GM23338 (cell line): Measurements from ENCODE around the gene STARD3. TPM values are rescaled to one million over a fixed set of nuclear protein-coding genes. Genes with fewer than 3 reads are reported as not detected.

Experiments
- ATAC-seq: fragments of 200-7000 bp; cut with Tn5 transposase; 3 replicates; pipeline ENCODE4 v1.9.1; 2020
- DNase-seq: peaks from one replicate; pipeline ENCODE4 v3.0.0-alpha.2; 2015; ENCODE audit warnings: low spot score
- H2AFZ ChIP-seq: fragments of 200-600 bp; sonication (generic); 2 replicates; pipeline ENCODE4 v1.8.0; 2016; ENCODE audit warnings: antibody characterized with exemption, mild to moderate bottlenecking, moderate library complexity
- H3F3A ChIP-seq: fragments of 200-600 bp; sonication (generic); replicated peaks from 2 replicates; pipeline ENCODE4 v1.8.0; 2017; ENCODE audit warnings: antibody characterized with exemption, mixed run types, low read depth
- H3K27ac ChIP-seq: fragments of 200-600 bp; sonication (generic); 2 replicates; pipeline ENCODE4 v1.6.1; 2016; ENCODE audit warnings: low read depth
- H3K27me3 ChIP-seq: fragments of 200-600 bp; sonication (generic); 2 replicates; pipeline ENCODE4 v1.8.0; 2016; ENCODE audit warnings: mild to moderate bottlenecking, mixed run types, moderate library complexity; ENCODE audit not compliant: insufficient read depth
- H3K36me3 ChIP-seq: fragments of 200-600 bp; sonication (generic); 2 replicates; pipeline ENCODE4 v1.8.0; 2016; ENCODE audit warnings: mild to moderate bottlenecking; ENCODE audit not compliant: insufficient read depth
- H3K4me1 ChIP-seq: fragments of 200-600 bp; sonication (generic); 2 replicates; pipeline ENCODE4 v1.8.0; 2016; ENCODE audit warnings: mild to moderate bottlenecking, moderate library complexity; ENCODE audit not compliant: insufficient read depth
- H3K4me2 ChIP-seq: fragments of 200-600 bp; sonication (generic); 2 replicates; pipeline ENCODE4 v1.7.1; 2017; ENCODE audit warnings: mixed run types
- H3K4me3 ChIP-seq: fragments of 200-600 bp; sonication (generic); 2 replicates; pipeline ENCODE4 v1.6.1; 2016; ENCODE audit warnings: mixed run types
- H3K79me2 ChIP-seq: fragments of 200-600 bp; sonication (generic); replicated peaks from 2 replicates; pipeline ENCODE4 v1.8.0; 2017; ENCODE audit warnings: mild to moderate bottlenecking; ENCODE audit not compliant: insufficient read depth
- H3K9me2 ChIP-seq: fragments of 200-600 bp; sonication (generic); 2 replicates; pipeline ENCODE4 v1.8.0; 2017; ENCODE audit not compliant: insufficient read depth
- H4K20me1 ChIP-seq: fragments of 200-600 bp; sonication (generic); replicated peaks from 2 replicates; pipeline ENCODE4 v1.8.0; 2017; ENCODE audit warnings: mild to moderate bottlenecking; ENCODE audit not compliant: insufficient read depth
- H3K27ac Mint-ChIP-seq: 2 replicates; pipeline ENCODE4 v1.8.0; 2020; ENCODE audit warnings: inconsistent platforms, mild to moderate bottlenecking, moderate library complexity, mixed read lengths
- H3K27me3 Mint-ChIP-seq: 3 replicates; pipeline ENCODE4 v1.8.0; 2022; ENCODE audit warnings: low read depth, mild to moderate bottlenecking, moderate library complexity, mixed read lengths, inconsistent platforms; ENCODE audit not compliant: insufficient read depth, poor library complexity
- H3K36me3 Mint-ChIP-seq: 3 replicates; pipeline ENCODE4 v1.8.0; 2021; ENCODE audit warnings: low read depth, mild to moderate bottlenecking, inconsistent platforms, moderate library complexity, mixed read lengths
- H3K4me1 Mint-ChIP-seq: 3 replicates; pipeline ENCODE4 v1.8.0; 2020; ENCODE audit warnings: mild to moderate bottlenecking, inconsistent platforms, mixed read lengths
- H3K4me3 Mint-ChIP-seq: 3 replicates; pipeline ENCODE4 v1.8.0; 2021; ENCODE audit warnings: moderate library complexity, mild to moderate bottlenecking, inconsistent platforms, mixed read lengths
- H3K9me3 Mint-ChIP-seq: 3 replicates; pipeline ENCODE4 v1.8.0; 2020; ENCODE audit warnings: moderate library complexity, mild to moderate bottlenecking, inconsistent platforms, mixed read lengths
- CREB1 ChIP-seq: fragments of 250-450 bp; sonication (Bioruptor Pico); IDR thresholded peaks from 2 replicates; pipeline ENCODE4 v1.5.0; 2020; ENCODE audit warnings: low read depth, mild to moderate bottlenecking, moderate library complexity
- EZH2 ChIP-seq: fragments of 200-600 bp; sonication (generic); IDR thresholded peaks from one replicate; pipeline ENCODE4 v1.8.0; 2017; ENCODE audit warnings: antibody characterized with exemption, mild to moderate bottlenecking, low read depth; ENCODE audit not compliant: unreplicated experiment
- EZH2phosphoT487 ChIP-seq: fragments of 200-600 bp; sonication (generic); IDR thresholded peaks from one replicate; pipeline ENCODE4 v1.8.1; 2018; ENCODE audit warnings: antibody characterized with exemption; ENCODE audit not compliant: unreplicated experiment
- JUNB ChIP-seq: IDR thresholded peaks from one replicate; pipeline ENCODE4 v1.6.1; 2016; ENCODE audit warnings: antibody characterized with exemption; ENCODE audit not compliant: unreplicated experiment
- NANOG ChIP-seq: IDR thresholded peaks from 2 replicates; pipeline ENCODE4 v1.6.1; 2016; ENCODE audit warnings: antibody characterized with exemption, borderline replicate concordance
- POLR2AphosphoS5 ChIP-seq: IDR thresholded peaks from 2 replicates; pipeline ENCODE4 v1.6.1; 2016; ENCODE audit warnings: antibody characterized with exemption, low read depth
- STAT1 ChIP-seq: IDR thresholded peaks from one replicate; pipeline ENCODE4 v1.6.1; 2016; ENCODE audit warnings: antibody characterized with exemption; ENCODE audit not compliant: unreplicated experiment
- ZNF114 ChIP-seq: fragments of 250-450 bp; sonication (Bioruptor Pico); IDR thresholded peaks from 2 replicates; pipeline ENCODE4 v1.5.0; 2020; ENCODE audit warnings: mild to moderate bottlenecking, moderate library complexity
- ZNF331 ChIP-seq: fragments of 250-450 bp; sonication (Bioruptor Pico); IDR thresholded peaks from 2 replicates; pipeline ENCODE4 v1.5.0; 2020; ENCODE audit warnings: low read depth, mild to moderate bottlenecking, moderate library complexity
- polyA plus RNA-seq: library from polyadenylated mRNA; unstranded; fragments of >200 nt; fragmentation: Nextera tagmentation; extraction: Ambion mirVana; gene quantifications from 2 replicates; pipeline ENCODE4 v1.2.1, GENCODE V29; 2016
- total RNA-seq: library from RNA; depleted of rRNA; stranded (reverse); fragments of >200 nt; shearing (Covaris generic); gene quantifications from 2 replicates; pipeline ENCODE4 v1.2.3, GENCODE V29; 2014
- TF ChIP-seq, protein P1 (sequence below), 2 experiments: fragments of 200-600 bp in 1 of 2; sonication (generic) in 1 of 2; conservative IDR thresholded peaks; 2 replicates each; pipeline versions ENCODE4 v1.5.1 to v1.6.1; 2016 to 2017; ENCODE audit warnings: antibody characterized with exemption in 2 of 2, low read depth in 2 of 2, mild to moderate bottlenecking in 2 of 2, moderate library complexity in 1 of 2
- TF ChIP-seq, protein P2 (sequence below): IDR thresholded peaks from one replicate; pipeline ENCODE4 v1.6.1; 2018; ENCODE audit warnings: antibody characterized with exemption; ENCODE audit not compliant: unreplicated experiment
- TF ChIP-seq, protein P3 (sequence below): fragments of 250-450 bp; sonication (Bioruptor Pico); IDR thresholded peaks from 2 replicates; pipeline ENCODE4 v1.5.0; 2020; ENCODE audit warnings: mild to moderate bottlenecking, moderate library complexity
- TF ChIP-seq, protein P4 (sequence below): IDR thresholded peaks from 2 replicates; pipeline ENCODE4 v1.6.1; 2016; ENCODE audit warnings: antibody characterized with exemption

Gene STARD3
- total and polyA plus RNA-seq, 2 experiments from 2014 or later, result 26.4 to 53.3 TPM

DNA sequence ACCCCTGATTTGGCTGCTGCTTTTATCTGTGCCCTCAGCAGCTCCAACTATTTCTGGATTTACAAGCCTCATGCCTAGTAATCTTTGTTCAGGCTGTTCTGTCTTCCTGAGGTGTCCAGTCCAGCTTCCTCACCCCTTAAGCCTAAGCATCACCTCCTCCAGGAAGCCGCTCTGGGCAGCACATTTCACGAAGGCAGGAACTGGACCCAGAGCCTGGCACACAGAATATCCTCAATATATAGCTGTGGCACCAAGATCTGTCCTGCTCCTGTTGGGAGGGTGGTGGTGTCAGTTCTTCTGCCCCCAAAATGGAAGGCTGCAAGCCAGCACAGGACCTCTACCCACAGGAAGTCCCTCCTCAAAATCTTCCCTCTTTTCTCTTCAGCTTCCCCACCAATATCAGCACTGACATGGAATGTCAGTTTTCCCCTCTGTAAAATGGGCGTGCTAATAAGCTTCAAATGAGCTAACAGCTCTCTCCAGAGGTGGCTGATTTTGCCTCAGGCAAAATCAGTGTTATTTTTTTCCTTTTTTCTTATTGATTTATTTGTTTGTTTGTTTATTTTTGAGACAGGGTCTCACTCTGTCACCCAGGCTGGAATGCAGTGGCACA, 22.3 kb upstream of the STARD3 start:
- Mint-ChIP-seq H3K4me3 (no peak overlapping the region; the same call in 2 of the 3 replicates), H3K4me1 (peaks cover 8% of the 10 kb centered on the region), H3K36me3 (no peaks in the 10 kb centered on the region; the same call in 2 of the 3 replicates), H3K27ac (no peak overlapping the region), H3K27me3 (peaks cover 72% of the 10 kb centered on the region), H3K9me3 (no peaks in the 10 kb centered on the region; the same call in 2 of the 3 replicates)
- peaks cover 90% of the 10 kb centered on the region for H3K27me3 ChIP-seq
- TF ChIP-seq STAT1 (no peak), ZNF331 (CRISPR knock-in tag) (no peak), JUNB (no peak), CREB1 (no peak), EZH2 (no peak), POLR2AphosphoS5 (no peak), ZNF114 (CRISPR knock-in tag) (no peak), NANOG (no peak), EZH2phosphoT487 (no peak)
- TF ChIP-seq, protein P1, sequence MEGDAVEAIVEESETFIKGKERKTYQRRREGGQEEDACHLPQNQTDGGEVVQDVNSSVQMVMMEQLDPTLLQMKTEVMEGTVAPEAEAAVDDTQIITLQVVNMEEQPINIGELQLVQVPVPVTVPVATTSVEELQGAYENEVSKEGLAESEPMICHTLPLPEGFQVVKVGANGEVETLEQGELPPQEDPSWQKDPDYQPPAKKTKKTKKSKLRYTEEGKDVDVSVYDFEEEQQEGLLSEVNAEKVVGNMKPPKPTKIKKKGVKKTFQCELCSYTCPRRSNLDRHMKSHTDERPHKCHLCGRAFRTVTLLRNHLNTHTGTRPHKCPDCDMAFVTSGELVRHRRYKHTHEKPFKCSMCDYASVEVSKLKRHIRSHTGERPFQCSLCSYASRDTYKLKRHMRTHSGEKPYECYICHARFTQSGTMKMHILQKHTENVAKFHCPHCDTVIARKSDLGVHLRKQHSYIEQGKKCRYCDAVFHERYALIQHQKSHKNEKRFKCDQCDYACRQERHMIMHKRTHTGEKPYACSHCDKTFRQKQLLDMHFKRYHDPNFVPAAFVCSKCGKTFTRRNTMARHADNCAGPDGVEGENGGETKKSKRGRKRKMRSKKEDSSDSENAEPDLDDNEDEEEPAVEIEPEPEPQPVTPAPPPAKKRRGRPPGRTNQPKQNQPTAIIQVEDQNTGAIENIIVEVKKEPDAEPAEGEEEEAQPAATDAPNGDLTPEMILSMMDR (conservative IDR thresholded peaks at IDR 0.05; ENCODE audit: low read depth in 2 of 2), result no peak
- TF ChIP-seq, protein P2, sequence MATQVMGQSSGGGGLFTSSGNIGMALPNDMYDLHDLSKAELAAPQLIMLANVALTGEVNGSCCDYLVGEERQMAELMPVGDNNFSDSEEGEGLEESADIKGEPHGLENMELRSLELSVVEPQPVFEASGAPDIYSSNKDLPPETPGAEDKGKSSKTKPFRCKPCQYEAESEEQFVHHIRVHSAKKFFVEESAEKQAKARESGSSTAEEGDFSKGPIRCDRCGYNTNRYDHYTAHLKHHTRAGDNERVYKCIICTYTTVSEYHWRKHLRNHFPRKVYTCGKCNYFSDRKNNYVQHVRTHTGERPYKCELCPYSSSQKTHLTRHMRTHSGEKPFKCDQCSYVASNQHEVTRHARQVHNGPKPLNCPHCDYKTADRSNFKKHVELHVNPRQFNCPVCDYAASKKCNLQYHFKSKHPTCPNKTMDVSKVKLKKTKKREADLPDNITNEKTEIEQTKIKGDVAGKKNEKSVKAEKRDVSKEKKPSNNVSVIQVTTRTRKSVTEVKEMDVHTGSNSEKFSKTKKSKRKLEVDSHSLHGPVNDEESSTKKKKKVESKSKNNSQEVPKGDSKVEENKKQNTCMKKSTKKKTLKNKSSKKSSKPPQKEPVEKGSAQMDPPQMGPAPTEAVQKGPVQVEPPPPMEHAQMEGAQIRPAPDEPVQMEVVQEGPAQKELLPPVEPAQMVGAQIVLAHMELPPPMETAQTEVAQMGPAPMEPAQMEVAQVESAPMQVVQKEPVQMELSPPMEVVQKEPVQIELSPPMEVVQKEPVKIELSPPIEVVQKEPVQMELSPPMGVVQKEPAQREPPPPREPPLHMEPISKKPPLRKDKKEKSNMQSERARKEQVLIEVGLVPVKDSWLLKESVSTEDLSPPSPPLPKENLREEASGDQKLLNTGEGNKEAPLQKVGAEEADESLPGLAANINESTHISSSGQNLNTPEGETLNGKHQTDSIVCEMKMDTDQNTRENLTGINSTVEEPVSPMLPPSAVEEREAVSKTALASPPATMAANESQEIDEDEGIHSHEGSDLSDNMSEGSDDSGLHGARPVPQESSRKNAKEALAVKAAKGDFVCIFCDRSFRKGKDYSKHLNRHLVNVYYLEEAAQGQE, result no peak
- TF ChIP-seq, protein P3, sequence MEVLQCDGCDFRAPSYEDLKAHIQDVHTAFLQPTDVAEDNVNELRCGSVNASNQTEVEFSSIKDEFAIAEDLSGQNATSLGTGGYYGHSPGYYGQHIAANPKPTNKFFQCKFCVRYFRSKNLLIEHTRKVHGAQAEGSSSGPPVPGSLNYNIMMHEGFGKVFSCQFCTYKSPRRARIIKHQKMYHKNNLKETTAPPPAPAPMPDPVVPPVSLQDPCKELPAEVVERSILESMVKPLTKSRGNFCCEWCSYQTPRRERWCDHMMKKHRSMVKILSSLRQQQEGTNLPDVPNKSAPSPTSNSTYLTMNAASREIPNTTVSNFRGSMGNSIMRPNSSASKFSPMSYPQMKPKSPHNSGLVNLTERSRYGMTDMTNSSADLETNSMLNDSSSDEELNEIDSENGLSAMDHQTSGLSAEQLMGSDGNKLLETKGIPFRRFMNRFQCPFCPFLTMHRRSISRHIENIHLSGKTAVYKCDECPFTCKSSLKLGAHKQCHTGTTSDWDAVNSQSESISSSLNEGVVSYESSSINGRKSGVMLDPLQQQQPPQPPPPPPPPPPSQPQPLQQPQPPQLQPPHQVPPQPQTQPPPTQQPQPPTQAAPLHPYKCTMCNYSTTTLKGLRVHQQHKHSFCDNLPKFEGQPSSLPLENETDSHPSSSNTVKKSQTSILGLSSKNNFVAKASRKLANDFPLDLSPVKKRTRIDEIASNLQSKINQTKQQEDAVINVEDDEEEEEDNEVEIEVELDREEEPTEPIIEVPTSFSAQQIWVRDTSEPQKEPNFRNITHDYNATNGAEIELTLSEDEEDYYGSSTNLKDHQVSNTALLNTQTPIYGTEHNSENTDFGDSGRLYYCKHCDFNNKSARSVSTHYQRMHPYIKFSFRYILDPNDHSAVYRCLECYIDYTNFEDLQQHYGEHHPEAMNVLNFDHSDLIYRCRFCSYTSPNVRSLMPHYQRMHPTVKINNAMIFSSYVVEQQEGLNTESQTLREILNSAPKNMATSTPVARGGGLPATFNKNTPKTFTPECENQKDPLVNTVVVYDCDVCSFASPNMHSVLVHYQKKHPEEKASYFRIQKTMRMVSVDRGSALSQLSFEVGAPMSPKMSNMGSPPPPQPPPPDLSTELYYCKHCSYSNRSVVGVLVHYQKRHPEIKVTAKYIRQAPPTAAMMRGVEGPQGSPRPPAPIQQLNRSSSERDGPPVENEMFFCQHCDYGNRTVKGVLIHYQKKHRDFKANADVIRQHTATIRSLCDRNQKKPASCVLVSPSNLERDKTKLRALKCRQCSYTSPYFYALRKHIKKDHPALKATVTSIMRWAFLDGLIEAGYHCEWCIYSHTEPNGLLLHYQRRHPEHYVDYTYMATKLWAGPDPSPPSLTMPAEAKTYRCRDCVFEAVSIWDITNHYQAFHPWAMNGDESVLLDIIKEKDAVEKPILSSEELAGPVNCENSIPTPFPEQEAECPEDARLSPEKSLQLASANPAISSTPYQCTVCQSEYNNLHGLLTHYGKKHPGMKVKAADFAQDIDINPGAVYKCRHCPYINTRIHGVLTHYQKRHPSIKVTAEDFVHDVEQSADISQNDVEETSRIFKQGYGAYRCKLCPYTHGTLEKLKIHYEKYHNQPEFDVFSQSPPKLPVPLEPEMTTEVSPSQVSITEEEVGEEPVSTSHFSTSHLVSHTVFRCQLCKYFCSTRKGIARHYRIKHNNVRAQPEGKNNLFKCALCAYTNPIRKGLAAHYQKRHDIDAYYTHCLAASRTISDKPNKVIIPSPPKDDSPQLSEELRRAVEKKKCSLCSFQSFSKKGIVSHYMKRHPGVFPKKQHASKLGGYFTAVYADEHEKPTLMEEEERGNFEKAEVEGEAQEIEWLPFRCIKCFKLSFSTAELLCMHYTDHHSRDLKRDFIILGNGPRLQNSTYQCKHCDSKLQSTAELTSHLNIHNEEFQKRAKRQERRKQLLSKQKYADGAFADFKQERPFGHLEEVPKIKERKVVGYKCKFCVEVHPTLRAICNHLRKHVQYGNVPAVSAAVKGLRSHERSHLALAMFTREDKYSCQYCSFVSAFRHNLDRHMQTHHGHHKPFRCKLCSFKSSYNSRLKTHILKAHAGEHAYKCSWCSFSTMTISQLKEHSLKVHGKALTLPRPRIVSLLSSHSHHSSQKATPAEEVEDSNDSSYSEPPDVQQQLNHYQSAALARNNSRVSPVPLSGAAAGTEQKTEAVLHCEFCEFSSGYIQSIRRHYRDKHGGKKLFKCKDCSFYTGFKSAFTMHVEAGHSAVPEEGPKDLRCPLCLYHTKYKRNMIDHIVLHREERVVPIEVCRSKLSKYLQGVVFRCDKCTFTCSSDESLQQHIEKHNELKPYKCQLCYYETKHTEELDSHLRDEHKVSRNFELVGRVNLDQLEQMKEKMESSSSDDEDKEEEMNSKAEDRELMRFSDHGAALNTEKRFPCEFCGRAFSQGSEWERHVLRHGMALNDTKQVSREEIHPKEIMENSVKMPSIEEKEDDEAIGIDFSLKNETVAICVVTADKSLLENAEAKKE (CRISPR knock-in tag), result no peak
- TF ChIP-seq, protein P4, sequence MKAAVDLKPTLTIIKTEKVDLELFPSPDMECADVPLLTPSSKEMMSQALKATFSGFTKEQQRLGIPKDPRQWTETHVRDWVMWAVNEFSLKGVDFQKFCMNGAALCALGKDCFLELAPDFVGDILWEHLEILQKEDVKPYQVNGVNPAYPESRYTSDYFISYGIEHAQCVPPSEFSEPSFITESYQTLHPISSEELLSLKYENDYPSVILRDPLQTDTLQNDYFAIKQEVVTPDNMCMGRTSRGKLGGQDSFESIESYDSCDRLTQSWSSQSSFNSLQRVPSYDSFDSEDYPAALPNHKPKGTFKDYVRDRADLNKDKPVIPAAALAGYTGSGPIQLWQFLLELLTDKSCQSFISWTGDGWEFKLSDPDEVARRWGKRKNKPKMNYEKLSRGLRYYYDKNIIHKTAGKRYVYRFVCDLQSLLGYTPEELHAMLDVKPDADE, result no peak
- no peaks in the 10 kb centered on the region; the same call in 1 of the 2 replicates for H4K20me1 ChIP-seq
- no peak overlapping the region for H3K4me3 ChIP-seq
- 0 out of 2 replicates have a peak, but pooled peaks cover 9% of the 10 kb centered on the region for H3F3A ChIP-seq
- no peak overlapping the region for H3K27ac ChIP-seq
- H3K9me2 ChIP-seq, result no peaks in the 10 kb centered on the region
- ATAC-seq (no peak), DNase-seq (no peak)
- H3K4me1 ChIP-seq, result peaks cover 9% of the 10 kb centered on the region; the same call in 1 of the 2 replicates
- no peaks in the 10 kb centered on the region for H3K36me3 ChIP-seq
- H3K79me2 ChIP-seq, result no peaks in the 10 kb centered on the region
- H3K4me2 ChIP-seq, result no peak overlapping the region
- no peak overlapping the region for H2AFZ ChIP-seq
